Hepatocyte (in vitro differentiated cells): Measurements from ENCODE around the gene MYOT. TPM values are rescaled to one million over a fixed set of nuclear protein-coding genes. Genes with fewer than 3 reads are reported as not detected.

Source experiments
- DNase-seq: peaks from one replicate; pipeline ENCODE4 v3.0.0-alpha.2; 2016; ENCODE audit warnings: low spot score
- H2AFZ ChIP-seq: fragments of 200-600 bp; sonication (generic); 2 replicates; pipeline ENCODE4 v1.6.0; 2016; ENCODE audit warnings: antibody characterized with exemption, mild to moderate bottlenecking
- H3K27ac ChIP-seq: fragments of 200-600 bp; sonication (generic); 2 replicates; pipeline ENCODE4 v1.5.1; 2016; ENCODE audit warnings: mild to moderate bottlenecking
- H3K27me3 ChIP-seq: fragments of 200-600 bp; sonication (generic); 2 replicates; pipeline ENCODE4 v1.6.1; 2016
- H3K36me3 ChIP-seq: fragments of 200-600 bp; sonication (generic); replicated peaks from 2 replicates; pipeline ENCODE4 v1.5.1; 2016; ENCODE audit warnings: low read depth; ENCODE audit not compliant: insufficient read depth
- H3K4me1 ChIP-seq: fragments of 200-600 bp; sonication (generic); 2 replicates; pipeline ENCODE4 v1.5.1; 2016; ENCODE audit warnings: mild to moderate bottlenecking, moderate library complexity; ENCODE audit not compliant: insufficient read depth
- H3K4me2 ChIP-seq: fragments of 200-600 bp; sonication (generic); 2 replicates; pipeline ENCODE4 v1.6.0; 2016
- H3K4me3 ChIP-seq: fragments of 200-600 bp; sonication (generic); 2 replicates; pipeline ENCODE4 v1.5.1; 2016; ENCODE audit warnings: mild to moderate bottlenecking
- H3K79me2 ChIP-seq: fragments of 200-600 bp; sonication (generic); 2 replicates; pipeline ENCODE4 v1.6.0; 2017; ENCODE audit warnings: mild to moderate bottlenecking
- H3K9me2 ChIP-seq: fragments of 200-600 bp; sonication (generic); replicated peaks from 2 replicates; pipeline ENCODE4 v1.6.0; 2017; ENCODE audit warnings: mild to moderate bottlenecking; ENCODE audit not compliant: insufficient read depth
- H3K9me3 ChIP-seq: fragments of 200-600 bp; sonication (generic); 2 replicates; pipeline ENCODE4 v1.5.1; 2016; ENCODE audit warnings: low read depth, mild to moderate bottlenecking
- H4K20me1 ChIP-seq: fragments of 200-600 bp; sonication (generic); 2 replicates; pipeline ENCODE4 v1.6.0; 2016; ENCODE audit warnings: mild to moderate bottlenecking; ENCODE audit not compliant: insufficient read depth, poor library complexity, severe bottlenecking
- CTCF ChIP-seq: fragments of 200-600 bp; sonication (generic); IDR thresholded peaks from 2 replicates; pipeline ENCODE4 v1.5.1; 2016; ENCODE audit warnings: antibody characterized with exemption, mild to moderate bottlenecking; ENCODE audit not compliant: poor library complexity
- EZH2 ChIP-seq: fragments of 200-600 bp; sonication (generic); IDR thresholded peaks from 2 replicates; pipeline ENCODE4 v1.6.1; 2016; ENCODE audit warnings: antibody characterized with exemption, mild to moderate bottlenecking, borderline replicate concordance
- EZH2phosphoT487 ChIP-seq: fragments of 200-600 bp; sonication (generic); IDR thresholded peaks from one replicate; pipeline ENCODE4 v1.6.1; 2018; ENCODE audit warnings: antibody characterized with exemption, mild to moderate bottlenecking, low read depth, moderate library complexity; ENCODE audit not compliant: unreplicated experiment, severe bottlenecking
- WGBS: methylation state at CpG from one replicate; pipeline ENCODE4 v1.1.6; 2016; ENCODE audit warnings: low lambda C conversion rate; ENCODE audit errors: missing lambda C conversion rate; 5-methylcytosine and 5-hydroxymethylcytosine counted together
- polyA plus RNA-seq: library from polyadenylated mRNA; unstranded; fragments of >200 nt; fragmentation: Nextera tagmentation; extraction: Ambion mirVana; gene quantifications from 2 replicates; pipeline ENCODE4 v1.2.1, GENCODE V29; 2016
- total RNA-seq: library from RNA; depleted of rRNA; stranded (reverse); fragments of >200 nt; gene quantifications from 2 replicates; pipeline ENCODE4 v1.2.3, GENCODE V29; 2014

Gene MYOT
- total and polyA plus RNA-seq, 2 experiments from 2014 or later, result not detected

GRCh38 chr5:137822984-137823383 is 44.7 kb upstream of the MYOT start:
- Histone ChIP-seq H3K4me1 (no peaks in the 10 kb centered on the region), H3K36me3 (no peaks in the 10 kb centered on the region), H4K20me1 (no peaks in the 10 kb centered on the region), H3K4me3 (no peak overlapping the region), H3K79me2 (no peaks in the 10 kb centered on the region), H3K4me2 (no peak overlapping the region), H3K9me2 (no peaks in the 10 kb centered on the region), H2AFZ (no peak overlapping the region), H3K27ac (no peak overlapping the region), H3K27me3 (no peaks in the 10 kb centered on the region), H3K9me3 (no peaks in the 10 kb centered on the region)
- 50% methylated on average over 1 of the region's 1 CpG for WGBS
- TF ChIP-seq EZH2phosphoT487, result no peak
- no peak for TF ChIP-seq CTCF
- TF ChIP-seq EZH2, result no peak
- DNase-seq, result no peak

GRCh38 chr5:137825165-137825564 is 42.5 kb upstream of the MYOT start:
- Histone ChIP-seq H3K79me2 (no peaks in the 10 kb centered on the region), H3K4me3 (no peak overlapping the region), H3K9me2 (no peaks in the 10 kb centered on the region), H3K36me3 (no peaks in the 10 kb centered on the region), H3K4me1 (no peaks in the 10 kb centered on the region), H3K27me3 (no peaks in the 10 kb centered on the region), H3K4me2 (no peak overlapping the region), H3K27ac (no peak overlapping the region), H4K20me1 (no peaks in the 10 kb centered on the region), H3K9me3 (no peaks in the 10 kb centered on the region), H2AFZ (peak overlapping the region; percentile 30)
- WGBS, result 34% methylated on average over 1 of the region's 1 CpG
- no peak for TF ChIP-seq EZH2phosphoT487
- TF ChIP-seq CTCF, result no peak
- TF ChIP-seq EZH2, result no peak
- DNase-seq, result peak; percentile 9

- Histone ChIP-seq H3K4me1 (no peaks in the 10 kb centered on the region), H3K4me2 (no peak overlapping the region), H3K27ac (no peak overlapping the region), H2AFZ (no peak overlapping the region), H3K4me3 (no peak overlapping the region), H3K36me3 (no peaks in the 10 kb centered on the region), H3K9me2 (no peaks in the 10 kb centered on the region), H3K27me3 (no peaks in the 10 kb centered on the region), H3K9me3 (no peaks in the 10 kb centered on the region), H4K20me1 (no peaks in the 10 kb centered on the region), H3K79me2 (no peaks in the 10 kb centered on the region)
- no peak for DNase-seq
- TF ChIP-seq EZH2 (no peak), CTCF (no peak), EZH2phosphoT487 (no peak)
Measured at GRCh38 chr5:137826067-137826466, 41.6 kb upstream of the MYOT start.

GRCh38 chr5:137828180-137828579 is 39.5 kb upstream of the MYOT start:
- no peaks in the 10 kb centered on the region for H3K27me3 ChIP-seq
- DNase-seq, result no peak
- 88% methylated on average over 3 of the region's 3 CpGs for WGBS
- no peaks in the 10 kb centered on the region for H3K9me2 ChIP-seq
- no peak overlapping the region for H2AFZ ChIP-seq
- H3K4me1 ChIP-seq, result peaks cover 6% of the 10 kb centered on the region
- H3K79me2 ChIP-seq, result no peaks in the 10 kb centered on the region
- H3K4me2 ChIP-seq, result no peak overlapping the region
- no peaks in the 10 kb centered on the region for H4K20me1 ChIP-seq
- TF ChIP-seq EZH2phosphoT487 (no peak), CTCF (no peak), EZH2 (no peak)
- no peak overlapping the region for H3K4me3 ChIP-seq
- no peaks in the 10 kb centered on the region for H3K9me3 ChIP-seq
- H3K27ac ChIP-seq, result no peak overlapping the region
- H3K36me3 ChIP-seq, result no peaks in the 10 kb centered on the region
